ENCODE results near the gene MRPS34. TPM values are rescaled to one million over a fixed set of nuclear protein-coding genes. Genes with fewer than 3 reads are reported as not detected.

The MRPS34 gene
- total and polyA plus RNA-seq, 12 donors = 57.8 to 141 (median 79.5) TPM

DNA sequence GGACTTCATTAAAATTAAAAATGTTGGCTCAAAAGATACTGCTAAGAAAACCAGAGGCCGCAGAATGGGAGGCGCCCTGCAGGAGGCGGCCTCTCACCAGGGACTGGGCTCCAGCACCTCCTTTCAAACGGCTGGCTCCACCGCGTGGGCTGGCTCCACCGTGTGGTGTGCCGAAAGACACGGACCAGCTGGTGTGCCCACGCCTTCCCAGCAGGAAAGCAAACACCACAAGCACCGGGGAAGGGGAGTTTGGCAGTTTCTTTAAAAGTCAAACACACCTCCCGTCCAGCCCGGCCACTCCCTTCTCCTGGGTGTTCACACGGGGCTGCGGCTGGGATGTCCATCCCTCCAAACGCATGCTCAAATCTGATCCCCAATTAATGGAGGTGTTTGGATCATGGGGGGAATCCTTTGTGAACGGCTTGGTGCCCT, 39.8 kb upstream of the MRPS34 start:
- H3K9me3 ChIP-seq = no peaks in the 10 kb centered on the region
- TF ChIP-seq, protein P1, sequence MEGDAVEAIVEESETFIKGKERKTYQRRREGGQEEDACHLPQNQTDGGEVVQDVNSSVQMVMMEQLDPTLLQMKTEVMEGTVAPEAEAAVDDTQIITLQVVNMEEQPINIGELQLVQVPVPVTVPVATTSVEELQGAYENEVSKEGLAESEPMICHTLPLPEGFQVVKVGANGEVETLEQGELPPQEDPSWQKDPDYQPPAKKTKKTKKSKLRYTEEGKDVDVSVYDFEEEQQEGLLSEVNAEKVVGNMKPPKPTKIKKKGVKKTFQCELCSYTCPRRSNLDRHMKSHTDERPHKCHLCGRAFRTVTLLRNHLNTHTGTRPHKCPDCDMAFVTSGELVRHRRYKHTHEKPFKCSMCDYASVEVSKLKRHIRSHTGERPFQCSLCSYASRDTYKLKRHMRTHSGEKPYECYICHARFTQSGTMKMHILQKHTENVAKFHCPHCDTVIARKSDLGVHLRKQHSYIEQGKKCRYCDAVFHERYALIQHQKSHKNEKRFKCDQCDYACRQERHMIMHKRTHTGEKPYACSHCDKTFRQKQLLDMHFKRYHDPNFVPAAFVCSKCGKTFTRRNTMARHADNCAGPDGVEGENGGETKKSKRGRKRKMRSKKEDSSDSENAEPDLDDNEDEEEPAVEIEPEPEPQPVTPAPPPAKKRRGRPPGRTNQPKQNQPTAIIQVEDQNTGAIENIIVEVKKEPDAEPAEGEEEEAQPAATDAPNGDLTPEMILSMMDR (IDR thresholded peaks at IDR 0.05) = peak in 7 of 9 donors; percentile 19 to 59 (median 47)
- WGBS, 2 donors = 32 to 34% methylated on average over 17 of the region's 17 CpGs
- peaks cover 0 to 78% (median 20%) of the 10 kb centered on the region in 9 donors for H3K36me3 ChIP-seq
- no peaks in the 10 kb centered on the region for H3K4me1 ChIP-seq
- H3K27me3 ChIP-seq = no peaks in the 10 kb centered on the region
- no peak overlapping the region for H3K4me3 ChIP-seq
- intact Hi-C loops (cut with DNase I) = no loop called here
- DNase-seq = peak; percentile 62 to 72
- no peak overlapping the region for H3K27ac ChIP-seq
- peak; percentile 46 to 90 (median 86) for ATAC-seq

DNA sequence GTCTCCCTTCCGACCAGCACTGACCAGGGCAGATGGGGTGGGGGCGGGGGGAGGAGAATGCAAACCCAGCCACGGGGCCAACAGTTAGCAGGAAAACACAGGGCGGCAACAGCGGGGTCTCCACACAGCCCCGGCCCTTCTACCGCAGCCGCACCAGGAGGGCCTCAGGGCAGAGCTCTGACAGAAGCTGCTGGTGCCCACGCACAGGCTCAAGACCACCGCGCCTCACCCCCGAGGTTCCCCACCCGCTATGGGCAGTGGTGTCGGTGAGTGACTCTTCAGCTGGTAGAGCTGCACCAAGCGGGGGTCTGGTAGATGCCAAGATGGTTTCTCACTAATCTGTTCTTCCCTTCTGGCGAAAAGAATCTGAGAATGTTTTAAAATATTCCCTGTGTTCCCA, 37.6 kb upstream of the MRPS34 start:
- WGBS, 2 donors = 96 to 98% methylated on average over 16 of the region's 16 CpGs
- peaks cover 0 to 77% (median 16%) of the 10 kb centered on the region in 9 donors for H3K36me3 ChIP-seq
- H3K27ac ChIP-seq = no peak overlapping the region
- TF ChIP-seq, protein P1 (IDR thresholded peaks at IDR 0.05) = no peak
- no peaks in the 10 kb centered on the region for H3K27me3 ChIP-seq
- H3K9me3 ChIP-seq = peaks cover 0 to 4% (median 0%) of the 10 kb centered on the region in 11 donors
- ATAC-seq (no peak), DNase-seq (no peak)
- H3K4me3 ChIP-seq = no peak overlapping the region
- intact Hi-C loops (cut with DNase I) = no loop called here
- H3K4me1 ChIP-seq = no peaks in the 10 kb centered on the region

DNA sequence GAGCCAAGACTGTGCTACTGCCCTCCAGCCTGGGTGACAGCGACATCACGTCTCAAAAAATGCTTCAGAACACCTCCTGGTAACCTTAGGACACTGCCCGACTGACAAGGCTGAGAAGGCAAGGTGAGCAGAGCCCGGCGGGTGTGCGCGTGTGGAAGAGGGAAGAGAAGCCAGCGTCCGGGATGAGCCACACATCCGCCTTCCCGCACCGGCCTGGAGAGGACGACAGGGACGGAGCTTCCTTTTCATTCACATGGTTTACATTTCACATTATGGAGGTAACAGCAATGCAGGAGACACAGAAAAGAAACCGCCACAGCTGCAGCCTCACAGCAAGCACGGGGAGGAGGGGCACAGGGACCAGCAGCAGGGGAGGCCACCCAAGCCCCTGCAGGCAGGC, 37.2 kb upstream of the MRPS34 start:
- Histone ChIP-seq H3K9me3 (peaks cover 0 to 4% (median 0%) of the 10 kb centered on the region in 11 donors), H3K36me3 (peaks cover 0 to 80% (median 18%) of the 10 kb centered on the region in 9 donors), H3K27ac (no peak overlapping the region), H3K4me1 (no peaks in the 10 kb centered on the region), H3K4me3 (no peak overlapping the region), H3K27me3 (no peaks in the 10 kb centered on the region)
- ATAC-seq (no peak), DNase-seq (no peak)
- TF ChIP-seq, protein P1 (IDR thresholded peaks at IDR 0.05) = no peak
- intact Hi-C loops (cut with DNase I) = no loop called here
- 96 to 97% methylated on average over 16 of the region's 16 CpGs for WGBS, 2 donors

GRCh38 chr16:1809281-1809801, 36.4 kb upstream of the MRPS34 start:
- no peak overlapping the region for H3K4me3 ChIP-seq
- intact Hi-C loops (cut with DNase I) = no loop called here
- TF ChIP-seq, protein P1 (IDR thresholded peaks at IDR 0.05) = no peak
- peaks cover 0 to 4% (median 0%) of the 10 kb centered on the region in 11 donors for H3K9me3 ChIP-seq
- no peaks in the 10 kb centered on the region for H3K4me1 ChIP-seq
- no peak overlapping the region for H3K27ac ChIP-seq
- WGBS, 2 donors = 73 to 83% methylated on average over 27 to 28 of the region's 28 CpGs
- ATAC-seq (no peak), DNase-seq (no peak)
- H3K27me3 ChIP-seq = no peaks in the 10 kb centered on the region
- peaks cover 0 to 86% (median 18%) of the 10 kb centered on the region in 9 donors for H3K36me3 ChIP-seq
